C4-2B (cell line): ENCODE data around the gene FAM162A.
A peak's percentile ranks its signal among the peaks of the same experiment; 100 is the strongest.

Experiments used
- H3K27ac ChIP-seq: fragments of 450-650 bp; 2 replicates; pipeline ENCODE4 v1.5.1; 2017
- ZFX ChIP-seq: fragments of 450-650 bp; IDR thresholded peaks from 2 replicates; pipeline ENCODE4 v1.6.1; 2017
- TF ChIP-seq, protein P1 (sequence below): fragments of 450-650 bp; conservative IDR thresholded peaks from 2 replicates; pipeline ENCODE4 v1.5.1; 2017; ENCODE audit warnings: mild to moderate bottlenecking

Gene FAM162A

DNA sequence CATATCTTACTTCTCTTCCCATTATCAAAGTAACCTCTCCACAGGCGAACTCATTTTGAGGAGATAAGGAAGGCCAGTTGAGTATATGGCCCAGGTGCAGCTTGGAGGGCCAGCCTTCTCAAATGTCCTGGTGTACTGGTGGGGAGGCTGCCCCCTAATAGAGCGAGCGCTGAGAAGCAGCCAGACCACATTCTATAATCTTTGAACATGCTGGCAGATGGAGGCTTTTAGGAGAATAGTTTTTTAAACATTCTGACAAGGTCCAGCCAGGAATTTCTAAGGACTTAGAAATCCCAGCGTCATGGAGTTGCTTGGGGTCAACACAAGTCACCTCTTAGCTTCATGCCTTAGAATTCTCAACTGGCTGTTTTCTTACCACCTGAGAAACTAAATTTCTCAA lies 26.1 kb downstream of the FAM162A start:
- no peak for TF ChIP-seq ZFX
- TF ChIP-seq, protein P1, sequence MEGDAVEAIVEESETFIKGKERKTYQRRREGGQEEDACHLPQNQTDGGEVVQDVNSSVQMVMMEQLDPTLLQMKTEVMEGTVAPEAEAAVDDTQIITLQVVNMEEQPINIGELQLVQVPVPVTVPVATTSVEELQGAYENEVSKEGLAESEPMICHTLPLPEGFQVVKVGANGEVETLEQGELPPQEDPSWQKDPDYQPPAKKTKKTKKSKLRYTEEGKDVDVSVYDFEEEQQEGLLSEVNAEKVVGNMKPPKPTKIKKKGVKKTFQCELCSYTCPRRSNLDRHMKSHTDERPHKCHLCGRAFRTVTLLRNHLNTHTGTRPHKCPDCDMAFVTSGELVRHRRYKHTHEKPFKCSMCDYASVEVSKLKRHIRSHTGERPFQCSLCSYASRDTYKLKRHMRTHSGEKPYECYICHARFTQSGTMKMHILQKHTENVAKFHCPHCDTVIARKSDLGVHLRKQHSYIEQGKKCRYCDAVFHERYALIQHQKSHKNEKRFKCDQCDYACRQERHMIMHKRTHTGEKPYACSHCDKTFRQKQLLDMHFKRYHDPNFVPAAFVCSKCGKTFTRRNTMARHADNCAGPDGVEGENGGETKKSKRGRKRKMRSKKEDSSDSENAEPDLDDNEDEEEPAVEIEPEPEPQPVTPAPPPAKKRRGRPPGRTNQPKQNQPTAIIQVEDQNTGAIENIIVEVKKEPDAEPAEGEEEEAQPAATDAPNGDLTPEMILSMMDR = no peak
- H3K27ac ChIP-seq = no peak overlapping the region

- TF ChIP-seq, protein P1 = no peak
- TF ChIP-seq ZFX = no peak
- no peak overlapping the region for H3K27ac ChIP-seq
These were observed 26.7 kb downstream of the FAM162A start for GRCh38 chr3:122410639-122411038.

DNA sequence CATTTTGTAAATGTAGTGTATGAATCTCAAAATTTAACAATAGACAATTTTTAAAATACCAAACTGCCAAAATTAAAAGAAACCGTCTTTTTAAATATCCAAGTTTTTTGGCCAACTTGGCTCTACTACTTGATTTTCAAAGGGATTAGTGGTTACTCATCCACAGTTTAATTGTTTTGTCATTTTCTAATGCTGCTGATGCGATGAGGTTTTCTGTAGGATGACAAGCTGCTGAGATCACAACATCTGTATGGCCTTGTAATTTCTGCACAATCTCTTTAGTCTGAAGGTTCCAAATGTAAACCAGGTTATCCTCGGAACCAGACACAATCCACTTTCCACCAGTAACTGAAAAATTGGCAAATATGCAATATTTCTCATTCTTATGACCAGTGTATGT lies 30.4 kb downstream of the FAM162A start:
- TF ChIP-seq, protein P1 = no peak
- TF ChIP-seq ZFX = no peak
- no peak overlapping the region for H3K27ac ChIP-seq

DNA sequence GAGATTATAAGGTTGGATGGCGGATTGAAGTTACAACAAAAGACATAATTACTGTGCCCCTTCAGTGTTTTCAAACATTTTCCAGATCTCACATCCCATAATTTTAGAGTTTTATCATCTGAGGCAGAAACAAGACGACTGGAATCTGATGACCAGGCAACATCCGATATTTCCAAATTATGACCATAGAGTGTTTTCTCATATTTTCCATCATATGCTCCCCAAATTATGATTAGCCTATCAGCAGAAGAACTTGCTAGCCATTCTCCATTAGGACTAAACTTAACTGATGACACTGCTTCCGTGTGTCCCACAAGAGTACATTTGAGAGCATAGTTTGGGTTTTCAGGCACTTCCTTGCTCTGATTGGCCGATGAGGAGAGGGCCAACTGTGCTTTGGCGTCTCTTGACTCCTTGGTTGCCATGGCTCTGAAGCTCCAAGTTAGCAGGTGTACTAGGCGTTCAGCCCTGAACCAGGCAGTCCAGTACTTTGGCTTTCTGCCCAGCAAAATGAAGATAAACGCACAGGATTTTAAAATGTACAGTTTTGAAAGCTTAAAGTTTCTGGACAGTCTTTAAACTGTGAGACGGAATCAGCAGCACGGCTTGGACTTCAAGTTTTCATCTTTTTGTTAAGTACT lies 31.2 kb downstream of the FAM162A start:
- TF ChIP-seq, protein P1 = no peak
- TF ChIP-seq ZFX = no peak
- peak overlapping the region; percentile 85 for H3K27ac ChIP-seq

- peak within 1 kb of the TSS; percentile 85 for H3K27ac ChIP-seq
- peak; percentile 85 for TF ChIP-seq ZFX
- TF ChIP-seq, protein P1 = no peak; the same call in 1 of the 2 replicates
These were observed 32.0 kb downstream of the FAM162A start, which contains the start of gene WDR5B for GRCh38 chr3:122415762-122416654. WDR5B (minus strand) TSS chr3:122416062; CDS start chr3:122415528, 534 bp downstream.

GRCh38 chr3:122416966-122417365 lies 33.0 kb downstream of the FAM162A start:
- TF ChIP-seq ZFX = no peak
- TF ChIP-seq, protein P1 = no peak
- peak overlapping the region; percentile 85 for H3K27ac ChIP-seq

GRCh38 chr3:122421101-122421500 lies 37.1 kb downstream of the FAM162A start:
- TF ChIP-seq ZFX = no peak
- TF ChIP-seq, protein P1 = no peak
- H3K27ac ChIP-seq = no peak overlapping the region
